Measurements from ENCODE around the gene XRCC6. TPM values are rescaled to one million over a fixed set of nuclear protein-coding genes. Genes with fewer than 3 reads are reported as not detected.

The XRCC6 gene
- total and polyA plus RNA-seq, 2 of the 13 experiments (the other 11 are each of a cell fraction or from before 2014, with no cell fraction given), result 124 to 625 TPM

GRCh38 chr22:41688365-41689211, 67.5 kb downstream of the XRCC6 start, which contains the start of gene SNU13 (continued):
- TF ChIP-seq EHMT2 (IDR thresholded peaks at IDR 0.05; ENCODE audit: borderline replicate concordance, low read depth, low read length) (no peak), CHCHD3 (CRISPR knock-in tag; IDR thresholded peaks at IDR 0.05) (no peak), ZNF414 (CRISPR knock-in tag; IDR thresholded peaks at IDR 0.05) (peak; percentile 94; the same call in 1 of the 2 replicates), ZNF501 (CRISPR knock-in tag; IDR thresholded peaks at IDR 0.05) (peak; percentile 90), MAX (IDR thresholded peaks at IDR 0.05) (peak; percentile 96), ZBTB42 (CRISPR knock-in tag; IDR thresholded peaks at IDR 0.05) (no peak), PHB2 (IDR thresholded peaks at IDR 0.05; ENCODE audit: partially characterized antibody) (no peak), ZSCAN30 (CRISPR knock-in tag; IDR thresholded peaks at IDR 0.05) (no peak), HMGXB3 (CRISPR knock-in tag; IDR thresholded peaks at IDR 0.05; ENCODE audit: borderline replicate concordance) (peak; percentile 41; the same call in 1 of the 2 replicates), ZNF790 (CRISPR knock-in tag; IDR thresholded peaks at IDR 0.05; ENCODE audit: borderline replicate concordance) (no peak), ZNF431 (CRISPR knock-in tag; IDR thresholded peaks at IDR 0.05; ENCODE audit: borderline replicate concordance, low read depth) (peak; percentile 66), FOXO1 (CRISPR knock-in tag; IDR thresholded peaks at IDR 0.05) (peak; percentile 34; the same call in 1 of the 2 replicates), CREB3 (CRISPR knock-in tag; IDR thresholded peaks at IDR 0.05) (0 out of 2 replicates have a peak, but pooled peaks have one; percentile 41), ARID4A (CRISPR knock-in tag; IDR thresholded peaks at IDR 0.05; ENCODE audit: borderline replicate concordance) (peak; percentile 95), SMARCE1 (IDR thresholded peaks at IDR 0.05; ENCODE audit: borderline replicate concordance) (no peak), SIX1 (CRISPR knock-in tag; IDR thresholded peaks at IDR 0.05; ENCODE audit: borderline replicate concordance) (no peak), FOXA3 (CRISPR knock-in tag; IDR thresholded peaks at IDR 0.05) (no peak; the same call in none of the 2 replicates)
